RWPE1 (cell line): ENCODE results near the gene OLR1.

Source experiments
- CTCF ChIA-PET: fragments of 350-600 bp; sonication (Branson Sonifier 250); formaldehyde crosslinking; extraction: SDS; loops from one replicate; lab custom pipeline; 2021; lab: Yijun Ruan, JAX
- POLR2A ChIA-PET: fragments of 400-600 bp; formaldehyde crosslinking; extraction: SDS; loops from one replicate; lab custom pipeline; 2020; ENCODE audit warnings: antibody characterized with exemption; ENCODE audit not compliant: low non-redundant PET; lab: Yijun Ruan, JAX
- DNase-seq: peaks from one replicate; pipeline ENCODE4 v3.0.0; 2012; ENCODE audit warnings: low spot score
- H3K27ac ChIP-seq: fragments of 450-650 bp; 2 replicates; pipeline ENCODE4 v1.5.1; 2017
- TF ChIP-seq, protein P1 (sequence below): fragments of 450-650 bp; conservative IDR thresholded peaks from 2 replicates; pipeline ENCODE4 v1.5.1; 2017; ENCODE audit warnings: low read depth, mild to moderate bottlenecking

Gene OLR1

DNA sequence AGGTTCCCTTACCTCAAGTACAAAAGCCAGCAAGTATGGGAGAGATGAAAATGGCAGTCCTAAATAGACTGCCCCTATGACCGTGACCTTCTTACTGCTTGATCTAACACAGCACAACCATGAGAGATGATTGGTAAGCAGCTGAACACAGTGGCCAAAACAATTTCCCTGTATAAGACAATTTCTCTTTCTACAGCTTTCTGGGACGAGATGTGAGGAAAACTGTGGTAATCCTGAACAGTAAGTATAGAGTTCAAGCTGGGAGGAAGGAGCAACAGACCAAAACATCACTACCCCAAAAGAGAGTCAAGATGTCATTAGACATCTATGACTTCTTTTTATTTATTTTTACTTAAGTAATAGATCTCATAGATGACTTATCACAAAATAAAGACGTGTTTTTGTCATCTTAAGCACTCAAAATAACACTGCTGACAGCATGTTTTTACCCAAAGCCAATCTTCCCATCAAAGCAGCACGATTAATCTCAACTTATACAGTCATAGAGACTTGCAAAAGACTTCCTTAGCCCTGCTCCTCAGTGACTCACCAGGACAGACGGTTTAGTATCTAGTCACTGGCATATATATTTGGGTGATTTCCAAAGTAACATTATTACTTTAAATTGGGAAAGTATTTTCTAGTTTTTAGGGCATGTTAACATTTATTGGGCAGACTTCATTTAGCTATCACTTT is 10.6 kb upstream of the OLR1 start:
- ChIA-PET CTCF (no interaction called here), POLR2A (interaction anchor here (0.6 kb wide), 1 partner anchor 489 kb away, joined by 8 read pairs; no protein-coding TSS in a partner anchor)
- TF ChIP-seq, protein P1, sequence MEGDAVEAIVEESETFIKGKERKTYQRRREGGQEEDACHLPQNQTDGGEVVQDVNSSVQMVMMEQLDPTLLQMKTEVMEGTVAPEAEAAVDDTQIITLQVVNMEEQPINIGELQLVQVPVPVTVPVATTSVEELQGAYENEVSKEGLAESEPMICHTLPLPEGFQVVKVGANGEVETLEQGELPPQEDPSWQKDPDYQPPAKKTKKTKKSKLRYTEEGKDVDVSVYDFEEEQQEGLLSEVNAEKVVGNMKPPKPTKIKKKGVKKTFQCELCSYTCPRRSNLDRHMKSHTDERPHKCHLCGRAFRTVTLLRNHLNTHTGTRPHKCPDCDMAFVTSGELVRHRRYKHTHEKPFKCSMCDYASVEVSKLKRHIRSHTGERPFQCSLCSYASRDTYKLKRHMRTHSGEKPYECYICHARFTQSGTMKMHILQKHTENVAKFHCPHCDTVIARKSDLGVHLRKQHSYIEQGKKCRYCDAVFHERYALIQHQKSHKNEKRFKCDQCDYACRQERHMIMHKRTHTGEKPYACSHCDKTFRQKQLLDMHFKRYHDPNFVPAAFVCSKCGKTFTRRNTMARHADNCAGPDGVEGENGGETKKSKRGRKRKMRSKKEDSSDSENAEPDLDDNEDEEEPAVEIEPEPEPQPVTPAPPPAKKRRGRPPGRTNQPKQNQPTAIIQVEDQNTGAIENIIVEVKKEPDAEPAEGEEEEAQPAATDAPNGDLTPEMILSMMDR: no peak
- peak; percentile 58 for DNase-seq
- H3K27ac ChIP-seq: no peak overlapping the region

DNA sequence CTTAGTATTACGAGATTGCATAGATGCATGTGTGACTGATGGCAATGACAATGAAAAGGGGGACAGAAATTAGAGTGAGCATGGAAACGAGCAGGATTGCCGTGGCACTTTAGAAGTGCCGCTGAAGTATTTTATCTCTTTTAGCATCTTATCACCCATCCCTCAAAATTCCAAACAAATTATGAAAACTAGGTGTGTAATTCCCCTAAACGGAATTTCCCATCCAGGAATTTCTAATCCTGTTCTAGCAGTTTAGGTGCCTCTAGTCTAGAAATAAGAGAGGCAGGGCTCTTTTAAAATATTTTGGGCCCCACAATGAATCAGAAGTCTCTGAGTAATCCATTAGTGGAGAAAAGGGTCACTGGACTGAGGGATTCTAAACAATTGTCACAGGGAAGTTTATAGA is 7.8 kb upstream of the OLR1 start:
- ChIA-PET CTCF (no interaction called here), POLR2A (no interaction called here)
- H3K27ac ChIP-seq: no peak overlapping the region
- DNase-seq: no peak
- TF ChIP-seq, protein P1: no peak

DNA sequence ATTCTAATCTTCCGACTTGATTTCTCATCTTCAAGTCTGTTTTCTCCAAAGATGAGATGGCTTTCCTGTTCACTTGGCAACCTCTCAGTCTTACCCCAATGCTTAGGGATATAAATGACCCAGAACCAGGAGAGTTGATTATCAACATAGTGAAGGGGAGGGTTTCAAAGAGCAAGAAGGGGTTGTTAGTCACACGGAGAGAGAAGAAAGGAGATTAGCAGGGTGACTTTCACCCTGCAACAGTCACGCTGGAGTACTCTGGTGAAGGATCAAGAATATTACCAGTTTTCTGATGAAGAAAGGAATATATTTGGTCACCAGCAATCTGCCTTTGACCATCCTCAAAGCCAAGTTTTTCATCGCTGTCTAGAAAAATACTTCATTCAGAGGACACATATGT is 6.9 kb upstream of the OLR1 start, which contains the start of gene TMEM52B:
TMEM52B (plus strand) TSS at position 212 of the 400 bp plus-strand sequence. CDS start 543 bp downstream, outside the sequence.
- TF ChIP-seq, protein P1: no peak
- no peak for DNase-seq
- H3K27ac ChIP-seq: no peak within 1 kb of the TSS
- CTCF ChIA-PET: no interaction called here
- POLR2A ChIA-PET: no interaction called here

DNA sequence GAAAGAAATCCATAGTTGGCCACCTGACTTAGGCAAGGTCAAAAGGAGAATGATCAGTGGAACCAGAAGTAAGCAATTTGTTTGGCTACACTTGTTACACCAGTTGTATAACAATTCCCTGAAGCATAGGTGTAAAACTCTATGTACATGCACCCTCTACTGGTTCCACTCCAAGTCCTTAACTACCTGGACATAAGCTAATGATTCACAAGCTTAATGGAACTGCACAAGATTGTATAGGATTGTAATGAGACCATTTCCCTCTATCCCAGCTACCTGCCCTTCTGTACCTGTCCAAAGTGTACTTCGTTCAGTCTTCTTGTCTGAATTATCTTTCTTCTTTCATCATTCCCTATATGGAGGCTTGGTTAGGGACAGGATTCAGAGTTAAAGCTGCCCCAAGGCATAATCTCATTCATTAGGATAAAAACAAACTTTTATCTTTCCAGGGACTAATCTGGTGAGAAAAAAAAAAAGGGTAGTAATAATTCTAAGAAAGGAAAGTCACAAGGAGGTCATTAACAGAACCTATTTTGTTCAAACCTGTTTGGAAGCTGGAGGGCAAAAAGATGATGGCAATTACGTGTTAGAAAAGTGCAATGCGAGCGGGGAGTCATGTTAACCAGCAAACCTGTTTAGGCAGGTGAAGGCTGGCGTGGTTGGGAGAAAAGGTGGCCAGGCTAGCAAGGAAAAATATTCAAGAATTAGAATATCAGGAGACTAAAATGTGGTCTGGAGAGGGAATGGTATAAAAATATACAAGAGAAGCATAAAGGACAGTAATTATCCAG is 4.1 kb upstream of the OLR1 start:
- POLR2A ChIA-PET: interaction anchor here (0.9 kb wide), 1 partner anchor 23 kb away, joined by 3 read pairs; no protein-coding TSS in a partner anchor
- CTCF ChIA-PET: interaction anchor here (0.6 to 1.3 kb wide), 4 partner anchors 23 to 1396 kb away, joined by 3 to 11 read pairs (median 4); no protein-coding TSS in a partner anchor
- no peak overlapping the region for H3K27ac ChIP-seq
- TF ChIP-seq, protein P1: no peak
- peak; percentile 51 for DNase-seq

DNA sequence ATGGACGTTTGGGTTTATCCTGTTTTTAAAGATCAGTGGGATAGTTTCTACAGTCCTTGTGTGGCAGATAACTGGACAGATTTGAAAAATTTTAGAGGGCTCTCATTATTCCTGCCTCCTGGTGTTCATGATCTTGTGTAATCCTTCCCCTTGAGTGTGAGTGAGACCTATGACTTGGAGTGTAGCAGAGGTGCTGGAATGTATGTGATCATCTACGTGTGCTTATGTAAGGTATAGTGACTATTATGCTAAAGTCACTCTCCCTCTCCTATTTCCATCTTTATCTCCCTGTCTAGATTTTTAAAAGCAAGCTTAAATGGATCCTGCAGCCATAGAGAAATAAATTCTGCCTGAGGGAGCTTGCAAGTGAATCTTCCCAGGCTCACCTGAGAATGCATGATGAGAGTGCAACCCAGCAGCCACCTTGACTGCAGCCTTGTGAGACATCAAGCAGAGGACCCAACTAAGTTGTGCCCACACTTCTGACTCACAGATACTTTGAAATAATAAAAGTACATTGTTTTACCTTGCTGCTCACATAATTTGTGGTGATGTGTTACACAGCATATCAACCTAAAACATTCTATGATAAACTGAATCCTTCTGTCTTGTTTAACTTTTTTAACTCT is 3.2 kb upstream of the OLR1 start:
- ChIA-PET POLR2A (no interaction called here), CTCF (interaction anchor here (1.3 kb wide), 1 partner anchor 22 kb away, joined by 11 read pairs; no protein-coding TSS in a partner anchor)
- DNase-seq: no peak
- TF ChIP-seq, protein P1: no peak
- no peak overlapping the region for H3K27ac ChIP-seq

DNA sequence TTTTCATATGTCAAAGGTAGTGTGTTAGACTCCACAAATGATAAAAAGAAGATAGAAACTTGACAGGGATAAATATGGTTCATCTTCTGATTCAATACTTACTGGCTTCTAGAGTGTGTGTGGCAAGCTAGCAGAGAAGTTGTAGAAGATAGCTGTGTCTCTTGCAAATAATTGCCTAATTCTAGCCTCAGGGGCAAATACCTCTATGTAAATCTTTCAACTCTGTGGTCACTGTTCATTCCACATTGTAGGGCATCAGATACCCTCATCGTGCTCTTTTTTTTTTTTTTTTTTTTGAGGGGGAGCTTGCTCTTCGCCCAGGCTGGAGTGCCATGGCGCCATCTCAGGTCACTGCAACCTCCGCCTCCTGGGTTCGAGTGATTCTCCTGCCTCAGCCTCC is 1.7 kb downstream of the OLR1 start:
- TF ChIP-seq, protein P1: no peak
- DNase-seq: peak; percentile 51
- CTCF ChIA-PET: no interaction called here
- POLR2A ChIA-PET: no interaction called here
- H3K27ac ChIP-seq: no peak overlapping the region
